Measurements from ENCODE around the gene TSPAN16.
A peak's percentile ranks its signal among the peaks of the same experiment; 100 is the strongest.
"Not testable (repeated sequence)": the region's sequence is repeated elsewhere in the genome, so short reads cannot be mapped to it uniquely, and the experiment has no call there.

The TSPAN16 gene

GRCh38 chr19:11347546-11348039 is 51.6 kb downstream of the TSPAN16 start:
- 74% methylated on average over 6 of the region's 7 CpGs for WGBS (ENCODE audit: insufficient coverage)
- ChIA-PET POLR2A (interaction anchor here (0.6 to 0.9 kb wide), 2 partner anchors 28 to 1702 kb away, joined by 3 to 5 read pairs; no protein-coding TSS in a partner anchor), CTCF (interaction anchor here (1.0 to 1.9 kb wide), 2 partner anchors 10 to 30 kb away, joined by 3 to 4 read pairs; no protein-coding TSS in a partner anchor)
- Histone ChIP-seq H3K4me3 (ENCODE audit: control insufficient read depth in 1 of 7, extremely low read depth in 1 of 7, insufficient read depth in 4 of 7, low read depth in 2 of 7, low read length in 6 of 7) (no peak overlapping the region), H3K36me3 (ENCODE audit: control insufficient read depth in 4 of 4, insufficient read depth in 4 of 4, low read length in 3 of 4) (peaks cover 0 to 5% (median 0%) of the 10 kb centered on the region in 4 experiments), H3K4me1 (ENCODE audit: control extremely low read depth in 1 of 4, control insufficient read depth in 4 of 4, insufficient read depth in 4 of 4, low read length in 3 of 4) (peaks cover 7 to 47% (median 41%) of the 10 kb centered on the region in 4 experiments), H3K9me3 (ENCODE audit: control extremely low read depth in 1 of 5, control insufficient read depth in 4 of 5, insufficient read depth in 2 of 5, low read depth in 1 of 5, low read length in 4 of 5) (peaks cover 0 to 7% (median 5%) of the 10 kb centered on the region in 5 experiments), H3K27me3 (replicated peaks in 2 of 5; ENCODE audit: control insufficient read depth in 4 of 5, insufficient read depth in 5 of 5, low read length in 4 of 5) (no peaks in the 10 kb centered on the region), H3K27ac (ENCODE audit: insufficient read depth in 1 of 2, low read depth in 1 of 2, low read length in 2 of 2, poor library complexity in 1 of 2, severe bottlenecking in 2 of 2) (no peak overlapping the region)
- DNase-seq: peak in 2 of 3 donors; percentile 29 to 42

- Histone ChIP-seq H3K27me3 (replicated peaks in 2 of 5; ENCODE audit: control insufficient read depth in 4 of 5, insufficient read depth in 5 of 5, low read length in 4 of 5) (no peaks in the 10 kb centered on the region), H3K4me3 (ENCODE audit: control insufficient read depth in 1 of 7, extremely low read depth in 1 of 7, insufficient read depth in 4 of 7, low read depth in 2 of 7, low read length in 6 of 7) (no peak overlapping the region), H3K4me1 (ENCODE audit: control extremely low read depth in 1 of 4, control insufficient read depth in 4 of 4, insufficient read depth in 4 of 4, low read length in 3 of 4) (peaks cover 5 to 33% (median 30%) of the 10 kb centered on the region in 4 experiments), H3K27ac (ENCODE audit: insufficient read depth in 1 of 2, low read depth in 1 of 2, low read length in 2 of 2, poor library complexity in 1 of 2, severe bottlenecking in 2 of 2) (no peak overlapping the region), H3K9me3 (ENCODE audit: control extremely low read depth in 1 of 5, control insufficient read depth in 4 of 5, insufficient read depth in 2 of 5, low read depth in 1 of 5, low read length in 4 of 5) (peaks cover 0 to 7% (median 5%) of the 10 kb centered on the region in 5 experiments), H3K36me3 (ENCODE audit: control insufficient read depth in 4 of 4, insufficient read depth in 4 of 4, low read length in 3 of 4) (peaks cover 0 to 2% (median 0%) of the 10 kb centered on the region in 4 experiments)
- POLR2A ChIA-PET: no interaction called here
- CTCF ChIA-PET: interaction anchor here (0.8 to 1.9 kb wide), 2 partner anchors 19 to 31 kb away, joined by 3 to 5 read pairs; no protein-coding TSS in a partner anchor
- DNase-seq: no peak
- WGBS (ENCODE audit: insufficient coverage): 100% methylated on average over 1 of the region's 4 CpGs
Measured at GRCh38 chr19:11349171-11349570, 53.2 kb downstream of the TSPAN16 start.

GRCh38 chr19:11354102-11354501 is 58.1 kb downstream of the TSPAN16 start:
- CTCF ChIA-PET; H3K27ac ChIP-seq (ENCODE audit: insufficient read depth in 1 of 2, low read depth in 1 of 2, low read length in 2 of 2, poor library complexity in 1 of 2, severe bottlenecking in 2 of 2); POLR2A ChIA-PET; H3K9me3 ChIP-seq (ENCODE audit: control extremely low read depth in 1 of 5, control insufficient read depth in 4 of 5, insufficient read depth in 2 of 5, low read depth in 1 of 5, low read length in 4 of 5); H3K27me3 ChIP-seq (replicated peaks in 2 of 5; ENCODE audit: control insufficient read depth in 4 of 5, insufficient read depth in 5 of 5, low read length in 4 of 5); H3K36me3 ChIP-seq (ENCODE audit: control insufficient read depth in 4 of 4, insufficient read depth in 4 of 4, low read length in 3 of 4); DNase-seq; H3K4me3 ChIP-seq (ENCODE audit: control insufficient read depth in 1 of 7, extremely low read depth in 1 of 7, insufficient read depth in 4 of 7, low read depth in 2 of 7, low read length in 6 of 7): not testable (repeated sequence)
- H3K4me1 ChIP-seq (ENCODE audit: control extremely low read depth in 1 of 4, control insufficient read depth in 4 of 4, insufficient read depth in 4 of 4, low read length in 3 of 4): peaks cover 0 to 23% (median 11%) of the 10 kb centered on the region in 4 experiments
- 98% methylated on average over 4 of the region's 4 CpGs for WGBS (ENCODE audit: insufficient coverage)

- ChIA-PET POLR2A (no interaction called here), CTCF (no interaction called here)
- no peaks in the 10 kb centered on the region for H3K27me3 ChIP-seq (replicated peaks in 2 of 5; ENCODE audit: control insufficient read depth in 4 of 5, insufficient read depth in 5 of 5, low read length in 4 of 5)
- no peak within 1 kb of the TSS for H3K27ac ChIP-seq (ENCODE audit: insufficient read depth in 1 of 2, low read depth in 1 of 2, low read length in 2 of 2, poor library complexity in 1 of 2, severe bottlenecking in 2 of 2)
- 5% methylated on average over 35 of the region's 62 CpGs for WGBS (ENCODE audit: insufficient coverage)
- H3K4me3 ChIP-seq (ENCODE audit: control insufficient read depth in 1 of 7, extremely low read depth in 1 of 7, insufficient read depth in 4 of 7, low read depth in 2 of 7, low read length in 6 of 7): peak within 1 kb of the TSS in 4 of 7 experiments; percentile 16 to 71 (median 44)
- no peaks in the 10 kb centered on the region for H3K9me3 ChIP-seq (ENCODE audit: control extremely low read depth in 1 of 5, control insufficient read depth in 4 of 5, insufficient read depth in 2 of 5, low read depth in 1 of 5, low read length in 4 of 5)
- H3K4me1 ChIP-seq (ENCODE audit: control extremely low read depth in 1 of 4, control insufficient read depth in 4 of 4, insufficient read depth in 4 of 4, low read length in 3 of 4): peaks cover 0 to 23% (median 11%) of the 10 kb centered on the region in 4 experiments
- DNase-seq: peak; percentile 86 to 88 (median 88)
- H3K36me3 ChIP-seq (ENCODE audit: control insufficient read depth in 4 of 4, insufficient read depth in 4 of 4, low read length in 3 of 4): peaks cover 0 to 3% (median 0%) of the 10 kb centered on the region in 4 experiments
Measured at GRCh38 chr19:11355160-11356073, 59.5 kb downstream of the TSPAN16 start, which contains the start of gene PLPPR2. Gene PLPPR2 (plus strand): TSS chr19:11355432. CDS start chr19:11357674, 2,242 bp downstream.

GRCh38 chr19:11356074-11356397 is 60.1 kb downstream of the TSPAN16 start:
- ChIA-PET CTCF (no interaction called here), POLR2A (no interaction called here)
- peaks cover 0 to 3% (median 0%) of the 10 kb centered on the region in 4 experiments for H3K36me3 ChIP-seq (ENCODE audit: control insufficient read depth in 4 of 4, insufficient read depth in 4 of 4, low read length in 3 of 4)
- no peak for DNase-seq
- H3K4me3 ChIP-seq (ENCODE audit: control insufficient read depth in 1 of 7, extremely low read depth in 1 of 7, insufficient read depth in 4 of 7, low read depth in 2 of 7, low read length in 6 of 7): peak overlapping the region in 3 of 7 experiments; percentile 11 to 71 (median 61)
- no peak overlapping the region for H3K27ac ChIP-seq (ENCODE audit: insufficient read depth in 1 of 2, low read depth in 1 of 2, low read length in 2 of 2, poor library complexity in 1 of 2, severe bottlenecking in 2 of 2)
- H3K9me3 ChIP-seq (ENCODE audit: control extremely low read depth in 1 of 5, control insufficient read depth in 4 of 5, insufficient read depth in 2 of 5, low read depth in 1 of 5, low read length in 4 of 5): no peaks in the 10 kb centered on the region
- H3K27me3 ChIP-seq (replicated peaks in 2 of 5; ENCODE audit: control insufficient read depth in 4 of 5, insufficient read depth in 5 of 5, low read length in 4 of 5): no peaks in the 10 kb centered on the region
- WGBS (ENCODE audit: insufficient coverage): 100% methylated on average over 3 of the region's 6 CpGs
- H3K4me1 ChIP-seq (ENCODE audit: control extremely low read depth in 1 of 4, control insufficient read depth in 4 of 4, insufficient read depth in 4 of 4, low read length in 3 of 4): peaks cover 0 to 23% (median 11%) of the 10 kb centered on the region in 4 experiments

GRCh38 chr19:11356676-11357550 is 61.0 kb downstream of the TSPAN16 start:
- no peak overlapping the region for H3K27ac ChIP-seq (ENCODE audit: insufficient read depth in 1 of 2, low read depth in 1 of 2, low read length in 2 of 2, poor library complexity in 1 of 2, severe bottlenecking in 2 of 2)
- 91% methylated on average over 8 of the region's 11 CpGs for WGBS (ENCODE audit: insufficient coverage)
- H3K9me3 ChIP-seq (ENCODE audit: control extremely low read depth in 1 of 5, control insufficient read depth in 4 of 5, insufficient read depth in 2 of 5, low read depth in 1 of 5, low read length in 4 of 5): no peaks in the 10 kb centered on the region
- ChIA-PET POLR2A (no interaction called here), CTCF (interaction anchor here (1.0 kb wide), 1 partner anchor 10 kb away, joined by 3 read pairs; no protein-coding TSS in a partner anchor)
- H3K4me1 ChIP-seq (ENCODE audit: control extremely low read depth in 1 of 4, control insufficient read depth in 4 of 4, insufficient read depth in 4 of 4, low read length in 3 of 4): peaks cover 0 to 23% (median 11%) of the 10 kb centered on the region in 4 experiments
- DNase-seq: no peak
- no peak overlapping the region for H3K4me3 ChIP-seq (ENCODE audit: control insufficient read depth in 1 of 7, extremely low read depth in 1 of 7, insufficient read depth in 4 of 7, low read depth in 2 of 7, low read length in 6 of 7)
- no peaks in the 10 kb centered on the region for H3K27me3 ChIP-seq (replicated peaks in 2 of 5; ENCODE audit: control insufficient read depth in 4 of 5, insufficient read depth in 5 of 5, low read length in 4 of 5)
- peaks cover 0 to 6% (median 0%) of the 10 kb centered on the region in 4 experiments for H3K36me3 ChIP-seq (ENCODE audit: control insufficient read depth in 4 of 4, insufficient read depth in 4 of 4, low read length in 3 of 4)
